Breast epithelium (tissue), 4 donors: ENCODE results near the gene WNT1. TPM values are rescaled to one million over a fixed set of nuclear protein-coding genes. Genes with fewer than 3 reads are reported as not detected.
A peak's percentile ranks its signal among the peaks of the same experiment; 100 is the strongest.

ENCODE experiments used
- DNase-seq, 2 donors: peaks; one replicate each; pipeline ENCODE4 v3.0.0-alpha.2; 2019; ENCODE audit warnings: low spot score in 2 of 2
- H3K27ac ChIP-seq, 2 donors: fragments of 200-600 bp; sonication (generic) in 1 of 2; one replicate each; pipeline ENCODE4 v1.5.1; 2016 to 2019; ENCODE audit warnings: mild to moderate bottlenecking in 1 of 2
- H3K27me3 ChIP-seq, 2 donors: fragments of 200-600 bp; sonication (generic) in 1 of 2; one replicate each; pipeline versions ENCODE4 v1.5.1 to v1.6.0; 2017 to 2019; ENCODE audit warnings: control low read depth in 1 of 2, mild to moderate bottlenecking in 1 of 2
- H3K36me3 ChIP-seq: fragments of 200-600 bp; one replicate; pipeline ENCODE4 v1.5.1; 2019
- H3K4me1 ChIP-seq, 2 donors: fragments of 200-600 bp; sonication (generic); one replicate each; pipeline ENCODE4 v1.5.1; 2016 to 2019; ENCODE audit warnings: control low read depth in 1 of 2
- H3K4me3 ChIP-seq, 3 donors: fragments of 200-600 bp; sonication (generic); 1 replicate in 2 of 3; 2 replicates in 1 of 3; pipeline ENCODE4 v1.5.1; 2016 to 2019; ENCODE audit warnings: mild to moderate bottlenecking in 3 of 3, moderate library complexity in 2 of 3
- H3K9me3 ChIP-seq, 2 donors: fragments of 200-600 bp; sonication (generic) in 1 of 2; one replicate each; pipeline ENCODE4 v1.5.1; 2016 to 2019; ENCODE audit warnings: control low read depth in 1 of 2
- POLR2A ChIP-seq: fragments of 450-650 bp; IDR thresholded peaks from one replicate; pipeline ENCODE4 v1.6.1; 2016; ENCODE audit warnings: antibody characterized with exemption, mild to moderate bottlenecking, moderate library complexity
- POLR2AphosphoS5 ChIP-seq, 3 donors: sonication (generic); formaldehyde crosslinking; IDR thresholded peaks; one replicate each; pipeline ENCODE4 v1.6.1; 2017; ENCODE audit warnings: antibody characterized with exemption in 3 of 3
- intact Hi-C: fragments of 100-400 bp; cut with DNase I; formaldehyde crosslinking; loops from one replicate; pipeline ENCODE4 v1.15.1; 2023; ENCODE audit warnings: low total_unique reads
- total RNA-seq, 3 donors: library from RNA; depleted of rRNA; stranded (reverse); fragments of >200 nt; gene quantifications; one replicate each; pipeline ENCODE4 v1.1.0, GENCODE V29; 2016
- TF ChIP-seq, protein P1 (sequence below), 3 donors: fragments of 450-650 bp; IDR thresholded peaks; one replicate each; pipeline ENCODE4 v1.5.1; 2016 to 2017; ENCODE audit warnings: antibody characterized with exemption in 3 of 3, mild to moderate bottlenecking in 3 of 3, moderate library complexity in 3 of 3

The WNT1 gene
- total RNA-seq, 3 donors from 2014 or later = not detected

- H3K27ac ChIP-seq = no peak overlapping the region
- no peaks in the 10 kb centered on the region for H3K9me3 ChIP-seq
- intact Hi-C loops = no loop called here
- no peak for DNase-seq
- H3K36me3 ChIP-seq = no peaks in the 10 kb centered on the region
- H3K4me1 ChIP-seq = peaks cover 18 to 32% of the 10 kb centered on the region in 2 donors
- H3K4me3 ChIP-seq = no peak overlapping the region
- no peak for TF ChIP-seq POLR2AphosphoS5 (IDR thresholded peaks at IDR 0.05)
- no peak for TF ChIP-seq POLR2A
- H3K27me3 ChIP-seq = peaks cover 3 to 49% of the 10 kb centered on the region in 2 donors
Measured at GRCh38 chr12:48982397-48983080, 4.4 kb downstream of the WNT1 start.

DNA sequence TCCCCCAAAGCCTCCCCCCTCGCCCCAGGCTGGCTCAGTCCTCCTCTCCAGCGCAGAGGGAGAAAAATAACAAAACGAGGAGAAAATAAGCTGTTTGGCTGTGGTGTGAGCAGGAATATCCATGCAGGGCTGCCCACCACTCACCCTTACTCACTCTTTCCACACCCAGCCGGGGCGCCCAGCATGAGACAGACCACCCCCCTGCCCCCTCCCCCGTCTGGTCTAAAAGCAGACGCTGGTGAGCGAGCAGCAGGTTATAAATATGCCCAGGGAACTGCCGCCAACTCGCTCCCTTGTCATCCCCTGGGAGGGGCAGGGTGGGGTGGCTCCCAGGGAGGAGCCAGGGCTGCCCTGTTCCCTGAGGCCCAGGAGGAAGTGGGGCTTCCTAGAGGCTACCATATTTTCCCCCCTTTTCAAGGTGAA is 7.4 kb downstream of the WNT1 start:
- Histone ChIP-seq H3K27ac (no peak overlapping the region), H3K36me3 (no peaks in the 10 kb centered on the region), H3K27me3 (peaks cover 0 to 24% of the 10 kb centered on the region in 2 donors), H3K9me3 (no peaks in the 10 kb centered on the region), H3K4me1 (peaks cover 6 to 9% of the 10 kb centered on the region in 2 donors), H3K4me3 (no peak overlapping the region)
- intact Hi-C loops = no loop called here
- TF ChIP-seq, protein P1, sequence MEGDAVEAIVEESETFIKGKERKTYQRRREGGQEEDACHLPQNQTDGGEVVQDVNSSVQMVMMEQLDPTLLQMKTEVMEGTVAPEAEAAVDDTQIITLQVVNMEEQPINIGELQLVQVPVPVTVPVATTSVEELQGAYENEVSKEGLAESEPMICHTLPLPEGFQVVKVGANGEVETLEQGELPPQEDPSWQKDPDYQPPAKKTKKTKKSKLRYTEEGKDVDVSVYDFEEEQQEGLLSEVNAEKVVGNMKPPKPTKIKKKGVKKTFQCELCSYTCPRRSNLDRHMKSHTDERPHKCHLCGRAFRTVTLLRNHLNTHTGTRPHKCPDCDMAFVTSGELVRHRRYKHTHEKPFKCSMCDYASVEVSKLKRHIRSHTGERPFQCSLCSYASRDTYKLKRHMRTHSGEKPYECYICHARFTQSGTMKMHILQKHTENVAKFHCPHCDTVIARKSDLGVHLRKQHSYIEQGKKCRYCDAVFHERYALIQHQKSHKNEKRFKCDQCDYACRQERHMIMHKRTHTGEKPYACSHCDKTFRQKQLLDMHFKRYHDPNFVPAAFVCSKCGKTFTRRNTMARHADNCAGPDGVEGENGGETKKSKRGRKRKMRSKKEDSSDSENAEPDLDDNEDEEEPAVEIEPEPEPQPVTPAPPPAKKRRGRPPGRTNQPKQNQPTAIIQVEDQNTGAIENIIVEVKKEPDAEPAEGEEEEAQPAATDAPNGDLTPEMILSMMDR (IDR thresholded peaks at IDR 0.05) = no peak
- no peak for TF ChIP-seq POLR2A
- TF ChIP-seq POLR2AphosphoS5 (IDR thresholded peaks at IDR 0.05) = no peak
- no peak for DNase-seq

- no peak overlapping the region for H3K27ac ChIP-seq
- DNase-seq = no peak
- H3K9me3 ChIP-seq = no peaks in the 10 kb centered on the region
- no peak overlapping the region for H3K4me3 ChIP-seq
- H3K27me3 ChIP-seq = peaks cover 0 to 19% of the 10 kb centered on the region in 2 donors
- peaks cover 2 to 5% of the 10 kb centered on the region in 2 donors for H3K4me1 ChIP-seq
- no peaks in the 10 kb centered on the region for H3K36me3 ChIP-seq
- TF ChIP-seq, protein P1 (IDR thresholded peaks at IDR 0.05) = no peak
- TF ChIP-seq POLR2A (no peak), POLR2AphosphoS5 (IDR thresholded peaks at IDR 0.05) (no peak)
- intact Hi-C loops = no loop called here
Measured at GRCh38 chr12:48985901-48986300, 7.8 kb downstream of the WNT1 start.

DNA sequence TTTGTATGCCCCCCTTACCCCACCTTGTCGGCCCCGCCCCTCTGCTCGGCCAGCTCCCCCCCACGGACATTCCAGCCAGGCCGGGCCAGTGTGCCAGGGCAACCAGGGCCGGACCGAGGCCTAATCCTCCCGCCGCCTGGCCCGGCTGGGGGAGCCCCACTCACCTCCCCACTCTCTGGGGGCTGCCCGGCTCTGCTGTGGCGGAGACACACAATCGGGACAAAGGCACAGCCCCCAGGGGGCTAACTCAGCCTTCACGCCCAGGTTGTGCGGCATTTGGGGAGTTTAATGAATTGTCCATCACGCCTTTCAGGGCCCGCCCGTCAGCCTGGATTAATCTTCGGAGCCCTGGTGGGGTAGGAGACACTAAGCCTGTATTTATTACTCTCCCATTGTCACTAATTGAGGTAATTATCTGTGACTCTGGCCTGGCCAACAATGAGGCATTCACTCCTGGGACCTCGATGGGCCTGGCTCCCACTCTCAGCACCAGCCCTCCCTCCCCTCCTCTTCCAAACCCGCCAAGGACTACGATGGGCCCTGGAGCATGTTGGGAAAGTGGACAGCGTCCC is 8.7 kb downstream of the WNT1 start:
- Histone ChIP-seq H3K9me3 (no peaks in the 10 kb centered on the region), H3K4me1 (no peaks in the 10 kb centered on the region), H3K27me3 (peaks cover 0 to 10% of the 10 kb centered on the region in 2 donors), H3K36me3 (no peaks in the 10 kb centered on the region), H3K27ac (no peak overlapping the region), H3K4me3 (no peak overlapping the region)
- no peak for DNase-seq
- TF ChIP-seq, protein P1 (IDR thresholded peaks at IDR 0.05) = no peak
- TF ChIP-seq POLR2A (no peak), POLR2AphosphoS5 (IDR thresholded peaks at IDR 0.05) (no peak)
- intact Hi-C loops = no loop called here

DNA sequence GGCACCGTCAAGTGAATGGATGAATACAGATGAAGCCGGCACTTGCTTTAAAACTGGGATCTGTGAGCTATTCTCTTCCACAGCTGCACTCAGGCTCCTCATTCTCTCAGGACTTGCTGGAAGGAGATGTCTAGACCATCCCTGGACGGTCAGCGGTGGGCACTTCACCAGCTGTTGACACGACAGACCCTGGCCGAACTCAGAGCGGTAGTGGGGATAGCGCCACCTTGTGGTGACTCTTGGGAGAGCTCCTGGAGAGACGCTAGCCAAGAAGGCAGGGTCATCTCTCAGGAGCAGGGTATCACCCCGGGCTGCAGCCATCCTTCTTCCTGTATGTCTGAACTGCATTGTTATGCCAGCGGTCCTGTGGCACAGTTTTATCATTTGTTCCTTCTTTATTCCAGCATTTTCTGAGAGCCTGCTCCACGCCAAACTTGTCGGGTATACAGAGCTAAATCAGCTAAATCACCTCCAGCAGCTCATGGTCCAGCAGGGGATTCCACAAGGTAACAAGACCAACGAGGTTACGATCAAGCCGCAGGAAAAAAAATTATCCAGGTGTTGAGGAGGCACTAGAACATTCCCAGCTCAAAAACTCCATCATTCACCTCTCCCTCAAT is 10.0 kb downstream of the WNT1 start:
- no peak overlapping the region for H3K4me3 ChIP-seq
- intact Hi-C loops = no loop called here
- H3K36me3 ChIP-seq = no peaks in the 10 kb centered on the region
- H3K27me3 ChIP-seq = peaks cover 0 to 10% of the 10 kb centered on the region in 2 donors
- H3K27ac ChIP-seq = no peak overlapping the region
- TF ChIP-seq, protein P1 (IDR thresholded peaks at IDR 0.05) = peak; percentile 48 to 66 (median 59)
- TF ChIP-seq POLR2AphosphoS5 (IDR thresholded peaks at IDR 0.05) = no peak
- DNase-seq = no peak
- H3K9me3 ChIP-seq = no peaks in the 10 kb centered on the region
- no peaks in the 10 kb centered on the region for H3K4me1 ChIP-seq
